ENCODE data around the gene CLEC2A.
"Not testable (repeated sequence)": the region's sequence is repeated elsewhere in the genome, so short reads cannot be mapped to it uniquely, and the experiment has no call there.

Gene CLEC2A

GRCh38 chr12:9932270-9932669 lies at the start of gene CLEC2A:
CLEC2A (minus strand) TSS chr12:9932370; CDS start chr12:9932329, 41 bp downstream.
- DNase-seq, result no peak

DNA sequence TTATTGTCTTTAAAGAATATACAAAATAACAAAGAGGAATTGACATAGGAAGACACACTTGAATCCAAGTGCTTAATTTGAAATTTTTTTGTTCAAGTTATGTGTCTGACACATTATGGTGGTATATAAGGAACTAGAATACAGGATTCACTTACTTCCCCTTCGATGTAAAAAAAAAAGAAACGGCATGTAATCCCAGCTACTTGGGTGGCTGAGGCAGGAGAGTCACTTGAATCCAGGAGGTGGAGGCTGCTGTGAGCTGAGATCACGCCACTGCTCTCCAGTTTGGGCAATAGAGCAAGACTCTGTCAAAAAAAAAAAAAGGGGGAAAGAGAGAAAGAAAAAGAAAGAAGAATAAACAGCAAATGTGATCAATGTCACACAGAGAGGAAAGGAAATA lies 48.0 kb upstream of the CLEC2A start:
- DNase-seq, result no peak

DNA sequence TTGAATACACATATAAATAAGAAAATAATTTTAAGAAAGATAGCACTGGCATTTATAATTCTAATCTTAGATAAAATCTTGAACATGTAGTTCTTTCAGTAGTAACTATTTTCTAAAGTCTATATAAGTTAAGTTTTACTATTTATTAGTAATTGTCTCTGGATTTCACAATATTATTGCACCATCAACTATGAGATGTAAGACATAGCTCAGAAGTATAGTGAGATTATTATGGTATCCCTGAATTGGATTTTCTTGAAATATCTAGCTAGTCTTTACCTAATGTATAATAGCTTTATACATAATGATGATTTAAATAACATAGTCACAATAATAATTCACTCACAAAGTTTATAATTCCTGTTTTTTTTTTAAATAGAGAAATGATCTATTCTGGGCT lies 45.7 kb upstream of the CLEC2A start:
- no peak for DNase-seq

- DNase-seq, result not testable (repeated sequence)
These were observed 44.5 kb upstream of the CLEC2A start for GRCh38 chr12:9976626-9977025.

- DNase-seq, result no peak
These were observed 43.4 kb upstream of the CLEC2A start for GRCh38 chr12:9975614-9976013.

- not testable (repeated sequence) for DNase-seq
These were observed 42.6 kb upstream of the CLEC2A start for GRCh38 chr12:9974731-9975130.

GRCh38 chr12:9973949-9974348 lies 41.8 kb upstream of the CLEC2A start:
- no peak for DNase-seq

DNA sequence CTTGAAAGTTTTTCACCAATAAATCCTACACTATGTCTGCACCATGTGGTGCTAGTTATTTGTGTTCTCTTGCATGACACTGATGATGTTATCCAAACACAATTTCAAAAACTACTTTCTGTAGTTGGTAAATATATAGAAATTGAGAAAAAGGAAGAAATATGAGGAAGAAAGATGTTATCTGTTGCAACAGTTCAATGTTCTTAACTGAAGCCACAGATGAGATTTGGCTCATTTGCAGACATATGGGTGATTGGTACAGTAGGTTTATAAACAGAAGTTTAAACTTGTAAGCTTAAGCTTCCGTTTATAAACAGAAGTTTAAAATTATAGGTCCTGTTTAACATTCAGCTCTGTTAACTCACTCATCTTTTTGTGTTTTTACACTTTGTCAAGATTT lies 39.0 kb upstream of the CLEC2A start, which contains the start of gene CLEC12A:
CLEC12A (plus strand) TSS at position 229 of the 400 bp plus-strand sequence. CDS start 188 bp downstream, outside the sequence.
- DNase-seq, result no peak

- DNase-seq, result no peak
These were observed 37.5 kb upstream of the CLEC2A start for GRCh38 chr12:9969673-9970072.

GRCh38 chr12:9961901-9962300 lies 29.7 kb upstream of the CLEC2A start:
- DNase-seq, result no peak

DNA sequence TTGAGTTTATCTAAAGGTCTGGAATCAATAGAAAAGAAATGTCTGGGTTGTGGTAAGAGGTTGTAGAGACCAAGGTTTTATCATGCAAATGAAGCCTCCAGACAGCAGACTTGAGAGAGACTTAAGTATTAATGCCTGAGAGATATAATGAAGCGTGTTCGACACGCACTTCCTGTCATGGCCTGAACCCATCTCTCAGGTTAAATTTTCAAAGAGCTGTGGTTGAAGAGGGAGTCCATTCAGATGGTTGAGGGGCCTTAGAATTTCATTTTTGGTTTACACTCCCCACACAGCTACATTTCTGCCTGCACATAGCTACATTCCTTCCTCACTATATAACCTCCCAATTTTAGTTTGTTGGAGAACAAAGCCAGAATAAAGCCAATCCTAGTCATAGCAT lies 28.9 kb upstream of the CLEC2A start:
- DNase-seq, result no peak

GRCh38 chr12:9960590-9960989 lies 28.4 kb upstream of the CLEC2A start:
- DNase-seq, result no peak

DNA sequence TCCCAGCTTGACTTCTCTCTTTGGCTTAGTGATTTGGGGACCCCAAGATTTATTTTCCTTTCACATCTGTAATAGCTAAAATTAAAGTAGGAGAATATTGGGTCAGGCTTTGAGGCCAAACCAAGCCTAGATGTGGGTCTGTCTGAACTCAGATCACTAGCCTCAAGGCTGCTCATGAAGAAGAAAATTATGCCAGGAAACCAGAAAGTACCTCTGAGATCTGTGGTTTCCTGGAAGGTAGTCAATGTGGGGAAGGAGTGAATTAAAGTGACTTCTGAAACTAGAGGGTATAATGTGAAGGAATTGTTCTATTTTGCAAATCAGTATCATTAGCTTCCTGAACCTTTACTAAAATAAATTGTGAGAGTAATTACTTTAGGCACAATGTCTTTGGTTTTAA lies 25.7 kb upstream of the CLEC2A start:
- DNase-seq, result no peak

DNA sequence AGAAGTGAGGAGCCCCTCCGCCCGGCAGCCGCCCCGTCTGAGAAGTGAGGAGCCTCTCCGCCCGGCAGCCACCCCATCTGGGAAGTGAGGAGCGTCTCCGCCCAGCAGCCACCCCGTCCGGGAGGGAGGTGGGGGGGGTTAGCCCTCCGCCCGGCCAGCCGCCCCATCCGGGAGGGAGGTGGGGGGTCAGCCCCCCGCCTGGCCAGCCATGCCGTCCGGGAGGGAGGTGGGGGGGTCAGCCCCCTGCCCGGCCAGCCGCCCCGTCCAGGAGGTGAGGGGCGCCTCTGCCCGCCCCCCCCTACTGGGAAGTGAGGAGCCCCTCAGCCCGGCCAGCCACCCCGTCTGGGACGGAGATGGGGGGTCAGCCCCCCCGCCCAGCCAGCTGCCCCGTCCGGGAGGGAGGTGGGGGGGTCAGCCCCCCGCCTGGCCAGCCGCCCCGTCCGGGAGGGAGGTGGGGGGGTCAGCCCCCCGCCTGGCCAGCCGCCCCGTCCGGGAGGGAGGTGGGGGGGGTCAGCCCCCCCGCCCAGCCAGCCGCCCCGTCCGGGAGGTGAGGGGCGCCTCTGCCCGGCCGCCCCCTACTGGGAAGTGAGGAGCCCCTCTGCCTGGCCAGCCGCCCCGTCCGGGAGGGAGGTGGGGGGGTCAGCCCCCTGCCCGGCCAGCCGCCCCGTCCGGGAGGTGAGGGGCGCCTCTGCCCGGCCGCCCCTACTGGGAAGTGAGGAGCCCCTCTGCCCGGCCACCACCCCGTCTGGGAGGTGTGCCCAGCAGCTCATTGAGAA lies 21.0 kb upstream of the CLEC2A start:
- DNase-seq, result not testable (repeated sequence)

DNA sequence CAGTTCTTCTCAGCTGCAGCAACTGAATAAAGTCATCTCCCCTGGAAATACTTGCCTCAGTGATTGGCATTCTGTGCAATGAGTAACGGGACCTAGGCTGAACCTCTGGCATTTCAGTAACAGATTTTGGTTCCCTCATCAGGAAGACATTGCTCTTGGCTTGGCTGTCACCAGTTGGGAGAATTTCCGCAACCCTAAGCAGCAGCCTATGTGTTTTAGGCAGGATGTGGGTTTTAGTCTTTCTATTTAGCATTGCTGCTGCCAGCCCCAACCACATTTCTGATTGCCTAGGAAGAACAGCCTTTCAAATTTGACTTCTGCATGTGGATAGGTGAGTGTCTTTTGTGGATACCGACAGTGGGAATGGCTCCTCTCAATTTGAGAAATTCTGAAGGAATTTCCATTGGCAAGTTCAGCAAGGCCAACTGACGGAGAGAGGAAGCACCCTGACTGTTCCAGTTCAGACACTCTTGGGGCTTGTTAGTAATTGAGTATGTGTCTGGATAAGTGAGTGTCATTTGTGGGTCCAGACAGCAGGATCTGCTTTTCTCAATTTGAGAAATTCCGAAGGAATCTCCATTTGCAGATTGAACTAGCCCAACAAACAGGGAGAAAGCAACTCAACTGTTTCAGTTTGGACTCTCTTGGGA lies 19.0 kb upstream of the CLEC2A start:
- peak; percentile 5 for DNase-seq

DNA sequence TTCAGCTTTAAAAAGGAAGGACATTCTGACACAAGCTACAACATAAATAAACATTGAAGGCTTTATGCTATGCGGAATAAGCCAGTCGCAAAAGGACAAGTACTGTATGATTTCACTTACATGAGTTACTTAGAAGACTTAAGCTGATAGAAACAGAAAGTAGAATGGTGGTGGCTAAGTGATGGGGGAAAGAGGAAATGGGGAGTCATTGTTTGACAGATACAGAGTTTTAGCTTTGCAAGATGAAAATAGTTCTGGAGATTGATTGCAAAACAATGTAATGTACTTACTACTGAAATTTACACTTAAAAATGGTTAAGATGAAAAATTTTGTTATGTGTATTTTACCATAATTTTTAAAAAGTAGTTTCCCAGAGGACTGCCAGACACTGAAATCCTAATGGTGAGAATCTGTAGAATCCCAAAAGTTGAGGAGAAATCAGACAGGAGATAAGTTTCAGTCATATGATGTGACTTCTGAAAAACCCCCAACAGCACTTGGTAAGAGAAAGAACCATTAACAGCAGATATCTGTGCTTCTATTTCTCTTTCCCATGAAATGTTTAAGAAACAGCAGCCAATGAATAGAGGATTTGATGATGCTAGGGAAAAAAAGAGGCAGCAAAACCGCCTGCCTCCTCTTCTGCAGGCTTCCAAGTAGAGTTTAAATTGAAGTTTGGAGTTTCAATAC lies 16.6 kb upstream of the CLEC2A start:
- DNase-seq, result no peak

DNA sequence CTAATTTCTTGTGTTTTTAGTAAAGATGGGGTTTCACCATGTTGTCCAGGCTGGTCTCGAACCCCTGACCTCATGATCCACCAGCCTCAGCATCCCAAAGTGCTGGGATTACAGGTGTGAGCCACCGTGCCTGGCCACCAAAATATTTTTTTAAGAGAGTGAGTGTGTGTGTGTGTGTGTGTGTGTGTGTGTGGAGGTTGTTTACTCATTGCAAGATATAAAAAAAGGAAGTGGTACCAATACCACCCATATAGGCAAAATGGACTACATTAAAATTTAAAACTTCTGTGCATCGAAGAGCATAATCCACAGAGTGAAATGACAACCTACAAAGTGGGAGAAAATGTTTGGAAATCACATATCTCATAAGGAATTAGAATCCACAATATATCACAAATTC lies 15.5 kb upstream of the CLEC2A start:
- DNase-seq, result no peak

- no peak for DNase-seq
These were observed 12.2 kb upstream of the CLEC2A start for GRCh38 chr12:9944391-9944790.

- DNase-seq, result peak; percentile 4
These were observed 11.1 kb upstream of the CLEC2A start for GRCh38 chr12:9943240-9943639.

- DNase-seq, result no peak
These were observed 9.7 kb upstream of the CLEC2A start for GRCh38 chr12:9941838-9942237.

DNA sequence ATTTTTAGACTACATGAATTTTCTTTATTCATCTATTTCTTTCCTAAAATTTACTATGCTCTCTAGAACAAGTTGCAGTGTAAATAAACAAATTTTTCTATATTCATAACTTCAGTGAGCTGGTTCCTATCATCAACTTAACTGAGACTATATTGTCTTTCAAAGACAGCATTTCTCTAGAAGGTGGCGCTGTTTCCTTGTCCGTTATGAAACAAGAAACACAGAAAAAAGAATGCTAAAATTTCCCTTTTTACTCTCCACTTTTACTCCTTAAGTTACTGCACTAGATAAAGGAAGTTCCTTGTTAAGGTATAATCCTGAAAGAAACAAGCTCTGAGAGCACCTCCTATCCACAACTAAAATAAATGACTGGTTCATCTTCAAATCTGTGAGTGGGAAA lies 8.2 kb upstream of the CLEC2A start:
- DNase-seq, result no peak

GRCh38 chr12:9936591-9936990 lies 4.4 kb upstream of the CLEC2A start:
- no peak for DNase-seq

DNA sequence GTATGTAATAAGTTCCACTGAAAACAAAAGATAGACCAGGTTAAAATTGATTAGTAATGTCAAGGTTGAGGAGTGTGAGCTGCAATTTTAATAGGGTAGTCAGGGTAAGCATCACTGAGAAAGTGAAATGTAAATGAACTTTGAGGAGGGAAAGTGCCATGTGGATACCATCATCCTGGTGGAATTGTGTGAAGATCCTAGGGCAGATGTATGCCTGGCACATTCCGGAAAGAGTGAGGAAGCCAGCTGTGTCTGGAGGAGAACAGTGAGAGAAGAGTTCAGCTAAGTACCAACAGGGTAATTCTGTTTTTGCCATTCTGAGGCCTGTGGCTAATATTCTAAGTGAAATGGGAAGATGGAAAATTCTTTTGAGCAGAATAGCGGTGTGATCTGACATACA lies 2.9 kb upstream of the CLEC2A start:
- no peak for DNase-seq

DNA sequence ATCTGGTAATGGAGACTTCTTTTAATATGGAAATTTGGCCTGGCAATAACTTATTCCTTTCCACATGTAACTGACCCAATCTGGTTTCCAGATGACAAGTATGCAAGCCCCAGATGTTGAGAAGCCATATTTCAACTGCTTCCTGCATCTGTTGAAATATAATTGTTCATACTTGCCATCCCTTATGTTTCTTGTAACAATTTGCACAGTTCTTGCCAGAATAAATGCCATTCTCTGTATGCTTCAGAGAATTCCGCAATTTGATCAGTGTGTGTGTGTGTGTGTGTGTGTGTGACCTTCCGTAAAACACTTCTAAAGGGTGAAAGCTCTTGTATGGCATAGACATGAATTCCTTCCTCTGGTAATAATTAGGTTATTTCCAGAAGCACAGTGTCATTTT lies 1.8 kb upstream of the CLEC2A start:
- DNase-seq, result no peak
